RWPE1 (cell line): Measurements from ENCODE around the gene HLCS.
A peak's percentile ranks its signal among the peaks of the same experiment; 100 is the strongest.

Experiments used
- CTCF ChIA-PET: fragments of 350-600 bp; sonication (Branson Sonifier 250); formaldehyde crosslinking; extraction: SDS; loops from one replicate; lab custom pipeline; 2021; lab: Yijun Ruan, JAX
- POLR2A ChIA-PET: fragments of 400-600 bp; formaldehyde crosslinking; extraction: SDS; loops from one replicate; lab custom pipeline; 2020; ENCODE audit warnings: antibody characterized with exemption; ENCODE audit not compliant: low non-redundant PET; lab: Yijun Ruan, JAX
- DNase-seq: peaks from one replicate; pipeline ENCODE4 v3.0.0; 2012; ENCODE audit warnings: low spot score
- H3K27ac ChIP-seq: fragments of 450-650 bp; 2 replicates; pipeline ENCODE4 v1.5.1; 2017
- TF ChIP-seq, protein P1 (sequence below): fragments of 450-650 bp; conservative IDR thresholded peaks from 2 replicates; pipeline ENCODE4 v1.5.1; 2017; ENCODE audit warnings: low read depth, mild to moderate bottlenecking

HLCS gene

GRCh38 chr21:36915696-36916245, 50.7 kb downstream of the HLCS start:
- ChIA-PET POLR2A (interaction anchor here (0.6 kb wide), 1 partner anchor 50 kb away, joined by 8 read pairs; no protein-coding TSS in a partner anchor), CTCF (interaction anchor here (0.5 to 0.7 kb wide), 2 partner anchors 111 to 231 kb away, joined by 3 read pairs; no protein-coding TSS in a partner anchor)
- TF ChIP-seq, protein P1, sequence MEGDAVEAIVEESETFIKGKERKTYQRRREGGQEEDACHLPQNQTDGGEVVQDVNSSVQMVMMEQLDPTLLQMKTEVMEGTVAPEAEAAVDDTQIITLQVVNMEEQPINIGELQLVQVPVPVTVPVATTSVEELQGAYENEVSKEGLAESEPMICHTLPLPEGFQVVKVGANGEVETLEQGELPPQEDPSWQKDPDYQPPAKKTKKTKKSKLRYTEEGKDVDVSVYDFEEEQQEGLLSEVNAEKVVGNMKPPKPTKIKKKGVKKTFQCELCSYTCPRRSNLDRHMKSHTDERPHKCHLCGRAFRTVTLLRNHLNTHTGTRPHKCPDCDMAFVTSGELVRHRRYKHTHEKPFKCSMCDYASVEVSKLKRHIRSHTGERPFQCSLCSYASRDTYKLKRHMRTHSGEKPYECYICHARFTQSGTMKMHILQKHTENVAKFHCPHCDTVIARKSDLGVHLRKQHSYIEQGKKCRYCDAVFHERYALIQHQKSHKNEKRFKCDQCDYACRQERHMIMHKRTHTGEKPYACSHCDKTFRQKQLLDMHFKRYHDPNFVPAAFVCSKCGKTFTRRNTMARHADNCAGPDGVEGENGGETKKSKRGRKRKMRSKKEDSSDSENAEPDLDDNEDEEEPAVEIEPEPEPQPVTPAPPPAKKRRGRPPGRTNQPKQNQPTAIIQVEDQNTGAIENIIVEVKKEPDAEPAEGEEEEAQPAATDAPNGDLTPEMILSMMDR, result no peak
- peak overlapping the region; percentile 19 for H3K27ac ChIP-seq
- no peak for DNase-seq

- TF ChIP-seq, protein P1, result no peak
- peak overlapping the region; percentile 19 for H3K27ac ChIP-seq
- POLR2A ChIA-PET, result no interaction called here
- CTCF ChIA-PET, result interaction anchor here (0.5 kb wide), 1 partner anchor 112 kb away, joined by 3 read pairs; no protein-coding TSS in a partner anchor
- DNase-seq, result no peak
Observed at GRCh38 chr21:36915014-36915695, 51.3 kb downstream of the HLCS start.

DNA sequence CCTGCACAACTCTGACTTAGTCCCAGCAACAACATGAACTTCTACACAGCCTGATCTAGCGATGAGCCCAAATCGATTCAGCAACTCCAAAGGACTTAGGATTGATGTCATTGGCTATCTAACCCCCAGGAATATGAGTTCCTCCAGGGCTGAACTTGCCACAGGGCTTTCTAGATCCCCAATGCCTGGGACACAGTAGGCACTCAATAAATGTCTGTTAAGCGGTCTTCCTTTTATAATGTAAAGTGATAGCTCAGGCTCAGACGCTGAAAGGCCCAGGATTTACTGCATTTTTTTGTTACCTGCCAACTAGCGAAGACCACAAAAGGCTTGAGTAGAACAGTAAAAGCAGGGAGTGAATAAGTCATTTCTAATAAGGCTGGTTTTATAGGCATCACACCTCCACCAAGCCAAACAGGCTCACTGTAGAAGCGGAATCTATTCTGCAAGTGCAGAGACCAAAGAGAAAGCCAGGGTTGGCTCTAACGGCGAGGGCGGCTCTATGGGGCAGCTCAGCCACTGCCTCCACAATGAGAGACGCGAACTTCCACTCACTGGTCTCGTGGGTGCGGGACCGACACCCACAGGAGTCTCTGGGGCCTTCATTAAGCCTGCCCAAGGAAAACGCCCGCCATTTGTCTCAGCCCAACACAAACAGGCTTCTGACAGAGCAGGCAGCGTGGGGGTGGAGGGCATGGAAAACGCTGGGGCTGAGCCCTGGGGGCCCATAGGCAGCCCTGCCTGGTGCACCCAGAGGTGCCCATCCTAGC, 52.0 kb downstream of the HLCS start:
- ChIA-PET CTCF (no interaction called here), POLR2A (no interaction called here)
- TF ChIP-seq, protein P1, result no peak
- 0 out of 2 replicates have a peak overlapping the region, but pooled peaks have one; percentile 19 for H3K27ac ChIP-seq
- no peak for DNase-seq

GRCh38 chr21:36913247-36914169, 53.0 kb downstream of the HLCS start:
- CTCF ChIA-PET, result no interaction called here
- POLR2A ChIA-PET, result no interaction called here
- peak overlapping the region; percentile 54 for H3K27ac ChIP-seq
- TF ChIP-seq, protein P1, result no peak
- no peak for DNase-seq

GRCh38 chr21:36910581-36911307, 55.7 kb downstream of the HLCS start:
- H3K27ac ChIP-seq, result peak overlapping the region; percentile 93
- CTCF ChIA-PET, result interaction anchor here (0.6 to 0.7 kb wide), 2 partner anchors 41 to 480 kb away, joined by 3 read pairs; no protein-coding TSS in a partner anchor
- no peak for DNase-seq
- POLR2A ChIA-PET, result no interaction called here
- TF ChIP-seq, protein P1, result no peak
